K562 treated with DMSO at 1 percent for 12 hours (cell line): ENCODE measurements around the gene RBL1. TPM values are rescaled to one million over a fixed set of nuclear protein-coding genes. Genes with fewer than 3 reads are reported as not detected.

Experiments used
- total RNA-seq: library from RNA; unstranded; fragments of 300-600 nt; gene quantifications from 2 replicates; pipeline ENCODE4 v1.2.3, GENCODE V29; 2022; ENCODE audit not compliant: insufficient read depth

RBL1 gene
- total RNA-seq = 3.8 and 14.2 TPM in 2 replicates

GRCh38 chr20:37095599-37096414 lies at the start of gene RBL1:
Gene RBL1 (minus strand): TSS chr20:37095997. CDS start chr20:37095928, 69 bp downstream.

GRCh38 chr20:36951198-36951978 lies 144.4 kb downstream of the RBL1 start, which contains the start of gene SAMHD1:
Gene SAMHD1 (minus strand): TSS chr20:36951708. CDS start chr20:36951643, 65 bp downstream.

Other genes starting within 250 kb of the RBL1 start
- not detected in 2 replicates for gene TLDC2, start 219.9 kb downstream of the RBL1 start, total RNA-seq
- 12.8 and 25.9 TPM in 2 replicates for gene SAMHD1, start 144.3 kb downstream of the RBL1 start, total RNA-seq
- gene RPN2, start 83.3 kb upstream of the RBL1 start, total RNA-seq = 192 and 365 TPM in 2 replicates
- 0.30 TPM in 1 of 2 replicates, not detected in the other for gene MROH8, start 83.6 kb upstream of the RBL1 start, total RNA-seq
- gene GHRH, start 165.8 kb upstream of the RBL1 start, total RNA-seq = not detected in 2 replicates
- 14.8 and 22.0 TPM in 2 replicates for gene MANBAL, start 193.7 kb upstream of the RBL1 start, total RNA-seq